ENCODE data around the gene GALNT13.

GALNT13 gene

DNA sequence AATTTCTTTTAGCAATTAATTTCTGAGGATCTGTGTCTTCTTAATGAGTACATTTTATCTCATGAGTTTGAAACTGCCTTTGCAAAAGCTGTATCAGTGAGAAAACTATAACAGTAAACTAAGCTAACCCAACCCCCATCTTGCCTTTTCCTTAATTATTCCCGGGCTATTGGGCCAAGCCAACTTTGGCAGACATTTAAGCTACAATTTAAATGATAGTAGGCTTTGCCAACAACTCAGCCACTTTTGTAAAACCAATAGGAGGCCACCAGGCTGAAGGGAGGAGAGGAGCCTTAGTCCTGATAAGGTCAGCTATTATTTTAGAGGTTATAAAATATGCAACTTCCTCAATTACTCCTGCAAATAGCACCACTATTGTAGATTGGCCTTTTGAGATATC is 608.8 kb downstream of the GALNT13 start:
- no peak for DNase-seq (ENCODE audit: low read depth, low spot score)

- DNase-seq (ENCODE audit: low read depth, low spot score) = no peak
Measured at GRCh38 chr2:154481336-154481735, 609.6 kb downstream of the GALNT13 start.

DNA sequence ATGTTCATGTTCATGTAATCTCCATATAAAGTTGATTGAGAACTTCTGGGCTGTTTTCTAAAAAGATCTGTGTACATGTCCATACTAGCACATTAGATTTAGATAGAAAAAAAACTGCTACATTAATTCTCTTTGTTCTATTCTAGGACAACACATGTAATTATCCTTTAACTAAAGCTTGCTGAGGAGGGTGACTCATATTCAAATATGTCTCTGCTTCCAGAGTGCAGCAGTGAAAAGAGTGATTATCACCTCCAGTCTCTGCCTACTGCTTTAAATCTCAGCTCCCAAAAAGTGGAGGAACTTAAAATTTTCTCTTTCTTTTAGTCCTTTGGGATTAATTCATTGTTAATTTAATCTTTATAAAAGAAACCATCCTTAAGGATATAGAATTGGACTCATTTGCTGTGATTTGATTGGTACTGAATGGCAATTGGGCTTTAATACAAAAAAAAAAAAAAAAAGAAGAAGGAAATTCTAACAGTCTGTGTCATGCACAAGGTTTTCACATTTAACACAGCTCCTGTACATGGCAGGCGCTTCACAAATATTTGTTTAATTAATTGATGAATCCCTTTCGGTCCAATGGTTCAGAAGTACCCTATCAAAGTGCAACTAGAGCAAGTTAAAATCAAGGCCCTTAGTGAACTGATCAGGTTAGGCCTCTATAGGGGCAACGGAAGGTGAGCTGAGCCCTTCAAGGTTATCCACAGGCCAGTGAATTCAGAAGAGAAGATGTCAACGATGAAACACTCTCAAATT is 612.8 kb downstream of the GALNT13 start:
- no peak for DNase-seq (ENCODE audit: low read depth, low spot score)

DNA sequence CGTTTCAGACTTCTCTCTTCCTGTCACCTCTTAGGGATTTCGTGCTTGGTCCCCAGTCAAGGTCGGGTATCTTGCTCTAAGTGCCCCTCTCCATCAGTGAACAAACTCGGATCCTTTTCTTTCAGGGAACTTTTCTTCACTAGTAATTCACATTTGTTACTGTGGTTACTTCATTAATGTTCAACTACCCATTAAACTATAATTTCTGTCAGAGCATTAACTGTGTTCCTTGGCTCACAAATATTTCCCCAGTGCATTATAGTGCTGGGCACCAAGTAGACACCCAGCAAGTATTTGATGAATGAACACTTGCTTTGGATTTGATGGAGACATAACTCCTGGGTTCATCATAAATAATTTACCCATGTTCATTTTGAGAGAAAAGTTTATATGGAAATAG is 617.1 kb downstream of the GALNT13 start:
- no peak for DNase-seq (ENCODE audit: low read depth, low spot score)

- DNase-seq (ENCODE audit: low read depth, low spot score) = no peak
Measured at GRCh38 chr2:154489266-154489858, 617.6 kb downstream of the GALNT13 start.

DNA sequence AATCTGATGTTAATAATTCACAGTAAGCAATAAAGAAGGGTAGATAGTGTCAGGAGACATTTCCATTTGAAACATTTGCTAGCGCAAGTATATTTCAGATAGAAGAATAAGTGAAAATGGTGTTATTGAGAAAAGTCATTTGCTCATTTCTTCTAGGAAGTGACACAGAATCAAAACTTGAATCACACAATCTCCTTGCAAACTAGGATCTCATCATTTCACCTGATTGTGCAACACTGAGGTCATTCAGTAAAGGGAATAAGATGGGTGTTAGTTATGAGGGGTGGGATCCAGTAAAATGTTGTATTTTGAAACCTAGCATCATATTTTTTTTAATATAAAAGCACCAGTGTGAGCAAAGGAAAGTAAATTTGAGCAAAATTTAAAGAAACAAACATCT is 618.8 kb downstream of the GALNT13 start:
- DNase-seq (ENCODE audit: low read depth, low spot score) = no peak

DNA sequence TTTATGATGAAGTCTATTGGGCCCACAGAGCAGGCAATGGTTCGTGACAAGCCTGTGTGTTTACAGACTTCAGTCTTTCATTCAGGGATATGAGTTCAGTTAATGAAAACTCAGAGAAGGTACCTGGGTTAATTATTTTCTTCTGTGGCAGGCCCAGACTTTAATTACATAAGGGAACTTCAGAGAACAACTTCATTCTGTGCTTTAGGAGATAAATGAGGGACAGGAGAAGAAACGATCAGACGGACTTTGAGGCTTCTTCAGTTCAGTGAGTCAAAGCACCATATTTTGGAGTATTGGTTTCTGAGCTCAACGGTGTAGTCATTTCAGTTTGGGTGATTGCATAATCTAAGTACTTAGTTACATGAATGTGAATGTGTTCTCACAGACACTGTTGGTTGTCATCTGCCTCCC is 623.7 kb downstream of the GALNT13 start:
- no peak for DNase-seq (ENCODE audit: low read depth, low spot score)

GRCh38 chr2:154497019-154497418 is 625.3 kb downstream of the GALNT13 start:
- no peak for DNase-seq (ENCODE audit: low read depth, low spot score)
